K562 (cell line): ENCODE data around the gene OXLD1. TPM values are rescaled to one million over a fixed set of nuclear protein-coding genes. Genes with fewer than 3 reads are reported as not detected.

Source experiments
- CCAR2 ChIP-seq: fragments of 200-400 bp; formaldehyde crosslinking; IDR thresholded peaks from 2 replicates; pipeline ENCODE4 v1.6.1; 2017; ENCODE audit warnings: mild to moderate bottlenecking, low read depth, low read length
- ESRRA ChIP-seq: fragments of 450-650 bp; IDR thresholded peaks from 2 replicates; pipeline ENCODE4 v1.6.1; 2014; ENCODE audit warnings: low read depth, mild to moderate bottlenecking, moderate library complexity, borderline replicate concordance
- ETV6 ChIP-seq, 3 experiments: fragments of 150-350 bp in 1 of 3; sonication (generic) in 1 of 3; formaldehyde crosslinking in 1 of 3; IDR thresholded peaks; 2 replicates each; pipeline versions ENCODE4 v1.6.1 to v1.8.0; 2014 to 2022; ENCODE audit warnings: borderline replicate concordance in 2 of 3, low read depth in 2 of 3, antibody characterized with exemption in 1 of 3, low read length in 1 of 3, mild to moderate bottlenecking in 1 of 3, missing genetic modification reagents in 1 of 3
- FOXA1 ChIP-seq: fragments of 450-650 bp; IDR thresholded peaks from 2 replicates; pipeline ENCODE4 v1.6.1; 2016; ENCODE audit warnings: mild to moderate bottlenecking, borderline replicate concordance
- HDAC1 ChIP-seq, 2 experiments: fragments of 450-650 bp; IDR thresholded peaks; 2 replicates each; pipeline ENCODE4 v1.6.1; 2016 to 2017; ENCODE audit warnings: inconsistent platforms in 1 of 2, mild to moderate bottlenecking in 1 of 2, moderate library complexity in 1 of 2
- HIVEP1 ChIP-seq: fragments of 250-450 bp; sonication (Bioruptor Pico); IDR thresholded peaks from 2 replicates; pipeline ENCODE4 v1.4.0; 2020; ENCODE audit warnings: mild to moderate bottlenecking
- KAT7 ChIP-seq: sonication (generic); formaldehyde crosslinking; IDR thresholded peaks from 2 replicates; pipeline ENCODE4 v1.8.0; 2022; ENCODE audit warnings: missing genetic modification reagents, mild to moderate bottlenecking, borderline replicate concordance
- NEUROD1 ChIP-seq: fragments of 150-350 bp; IDR thresholded peaks from 2 replicates; pipeline ENCODE4 v1.6.1; 2014; ENCODE audit warnings: borderline replicate concordance, low read length, low read depth; ENCODE audit not compliant: partially characterized antibody
- PHF8 ChIP-seq: fragments of 200-600 bp; sonication (generic); IDR thresholded peaks from 2 replicates; pipeline ENCODE4 v1.6.1; 2012; ENCODE audit warnings: mixed run types, mild to moderate bottlenecking, inconsistent platforms, low read length, moderate library complexity, borderline replicate concordance
- RB1 ChIP-seq: fragments of 450-650 bp; IDR thresholded peaks from 2 replicates; pipeline ENCODE4 v1.6.1; 2017; ENCODE audit warnings: low read depth, mild to moderate bottlenecking
- RBM14 ChIP-seq: fragments of 200-400 bp; formaldehyde crosslinking; IDR thresholded peaks from 2 replicates; pipeline ENCODE4 v1.6.1; 2018; ENCODE audit warnings: low read depth, mild to moderate bottlenecking, low read length, moderate library complexity, borderline replicate concordance; ENCODE audit not compliant: insufficient read depth
- RUNX1 ChIP-seq: sonication (generic); IDR thresholded peaks from 2 replicates; pipeline ENCODE4 v1.6.1; 2016; ENCODE audit warnings: antibody characterized with exemption, low read depth
- SLC30A9 ChIP-seq: fragments of 250-450 bp; sonication (Bioruptor Pico); IDR thresholded peaks from 2 replicates; pipeline ENCODE4 v1.8.0; 2022; ENCODE audit warnings: mild to moderate bottlenecking, moderate library complexity
- ZNF324 ChIP-seq: fragments of 250-450 bp; sonication (Bioruptor Pico); IDR thresholded peaks from 2 replicates; pipeline ENCODE4 v1.4.0; 2020; ENCODE audit warnings: mild to moderate bottlenecking
- ZNF384 ChIP-seq: IDR thresholded peaks from 2 replicates; pipeline ENCODE4 v1.6.1; 2012; ENCODE audit warnings: low read depth, low read length, improper control_type of control experiment
- ZNF584 ChIP-seq: fragments of 200-800 bp; sonication (Bioruptor generic); IDR thresholded peaks from 2 replicates; pipeline ENCODE4 v1.6.1; 2016; ENCODE audit warnings: low read depth, mild to moderate bottlenecking, missing genetic modification characterization, missing compliant biosample characterization
- polyA plus RNA-seq, 8 experiments: library from polyadenylated mRNA; depleted of rRNA in 4 of 8; stranded (reverse) in 5 of 8; unstranded in 3 of 8; fragments of >200 nt; fragmentation: Nextera tagmentation in 2 of 8; fragmentation: Illumina TruSeq in 1 of 8; extraction: Ambion mirVana in 2 of 8; extraction: Trizol in 1 of 8; gene quantifications; 2 replicates each; pipeline versions ENCODE4 v1.2.1 to v1.2.3, GENCODE V29; 2011 to 2014; ENCODE audit warnings: inconsistent platforms in 1 of 8, missing spikeins in 1 of 8
- total RNA-seq, 7 experiments: library from RNA; depleted of rRNA in 6 of 7; stranded (reverse); fragments of >200 nt in 6 of 7; fragmentation: Illumina TruSeq in 2 of 7; extraction: Trizol in 2 of 7; gene quantifications; 2 replicates each; pipeline versions ENCODE4 v1.2.1 to v1.2.3, GENCODE V29; 2011 to 2021; ENCODE audit warnings: low replicate concordance in 1 of 7
- TF ChIP-seq, protein P1 (sequence below): fragments of 250-450 bp; sonication (Bioruptor Pico); IDR thresholded peaks from 2 replicates; pipeline ENCODE4 v1.4.0; 2020; ENCODE audit warnings: mild to moderate bottlenecking, moderate library complexity
- TF ChIP-seq, protein P2 (sequence below): fragments of 250-450 bp; sonication (Bioruptor Pico); IDR thresholded peaks from 2 replicates; pipeline ENCODE4 v1.5.0; 2022; ENCODE audit warnings: mild to moderate bottlenecking
- TF ChIP-seq, protein P3 (sequence below): fragments of 250-450 bp; sonication (Bioruptor Pico); IDR thresholded peaks from 2 replicates; pipeline ENCODE4 v1.4.0; 2020; ENCODE audit warnings: borderline replicate concordance
- TF ChIP-seq, protein P4 (sequence below): fragments of 450-650 bp; IDR thresholded peaks from 2 replicates; pipeline ENCODE4 v1.6.1; 2017; ENCODE audit warnings: mild to moderate bottlenecking, moderate library complexity

OXLD1 gene
- total and polyA plus RNA-seq, 9 of the 15 experiments (the other 6 are each of a cell fraction or from before 2014, with no cell fraction given): 4.4 to 115 (median 29.3) TPM

DNA sequence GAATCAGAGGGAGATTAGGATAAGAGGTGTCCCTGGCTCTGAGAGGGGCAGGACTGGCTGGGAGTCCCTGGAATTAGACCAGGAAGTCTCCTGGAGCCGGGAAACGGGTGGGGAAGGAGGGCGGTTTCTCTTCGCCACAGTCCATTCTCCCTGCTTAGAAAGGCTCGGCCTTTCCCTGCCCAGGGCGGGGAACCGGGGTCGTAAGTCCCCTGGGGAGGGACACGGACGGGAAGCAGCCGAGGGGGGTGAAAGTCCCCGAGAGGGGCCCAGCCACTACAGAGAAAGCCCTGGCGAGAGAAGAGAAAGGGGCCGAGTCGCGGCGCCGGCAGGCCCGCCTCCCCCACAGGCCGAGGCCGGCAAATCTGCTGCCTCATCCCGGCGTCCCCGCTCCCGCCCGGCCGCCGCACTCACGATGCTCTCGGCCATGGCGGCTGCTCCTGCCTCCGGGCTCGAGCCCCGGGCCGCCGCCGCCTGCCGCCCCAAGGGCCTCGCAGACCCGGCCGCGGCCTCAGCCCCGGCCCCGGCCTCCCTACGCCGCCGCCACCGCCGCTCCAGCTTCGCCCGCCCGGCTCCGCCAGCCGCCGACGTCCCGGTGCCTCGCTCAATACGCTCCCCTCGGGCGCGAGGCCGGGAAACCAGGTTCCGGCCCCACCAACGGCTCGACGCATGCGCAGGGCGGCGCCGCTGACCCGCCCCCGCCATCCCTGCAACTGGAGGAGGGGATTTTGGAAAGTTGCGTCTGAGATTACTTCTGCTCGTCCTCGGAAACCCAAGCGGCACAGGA, 29.7 kb downstream of the OXLD1 start, which contains the start of the genes NPLOC4 and TSPAN10 (continued):
- TF ChIP-seq ETV6 (IDR thresholded peaks at IDR 0.05; ENCODE audit: borderline replicate concordance in 1 of 2, low read depth in 2 of 2, low read length in 1 of 2) (no peak), ETV6 (CRISPR knock-in tag; IDR thresholded peaks at IDR 0.05; ENCODE audit: borderline replicate concordance) (no peak), CCAR2 (no peak), RB1 (peak; percentile 98), PHF8 (peak; percentile 87; the same call in 1 of the 2 replicates), ZNF324 (CRISPR knock-in tag) (no peak), SLC30A9 (CRISPR knock-in tag) (no peak), ESRRA (peak; percentile 41; the same call in 1 of the 2 replicates), NEUROD1 (peak; percentile 63), ZNF584 (CRISPR knock-in tag) (no peak), ZNF384 (no peak), KAT7 (CRISPR knock-in tag) (no peak), HIVEP1 (CRISPR knock-in tag) (peak; percentile 27; the same call in 1 of the 2 replicates), RBM14 (0 out of 2 replicates have a peak, but pooled peaks have one; percentile 13), FOXA1 (no peak), RUNX1 (no peak), HDAC1 (IDR thresholded peaks at IDR 0.05) (no peak)
- TF ChIP-seq, protein P1, sequence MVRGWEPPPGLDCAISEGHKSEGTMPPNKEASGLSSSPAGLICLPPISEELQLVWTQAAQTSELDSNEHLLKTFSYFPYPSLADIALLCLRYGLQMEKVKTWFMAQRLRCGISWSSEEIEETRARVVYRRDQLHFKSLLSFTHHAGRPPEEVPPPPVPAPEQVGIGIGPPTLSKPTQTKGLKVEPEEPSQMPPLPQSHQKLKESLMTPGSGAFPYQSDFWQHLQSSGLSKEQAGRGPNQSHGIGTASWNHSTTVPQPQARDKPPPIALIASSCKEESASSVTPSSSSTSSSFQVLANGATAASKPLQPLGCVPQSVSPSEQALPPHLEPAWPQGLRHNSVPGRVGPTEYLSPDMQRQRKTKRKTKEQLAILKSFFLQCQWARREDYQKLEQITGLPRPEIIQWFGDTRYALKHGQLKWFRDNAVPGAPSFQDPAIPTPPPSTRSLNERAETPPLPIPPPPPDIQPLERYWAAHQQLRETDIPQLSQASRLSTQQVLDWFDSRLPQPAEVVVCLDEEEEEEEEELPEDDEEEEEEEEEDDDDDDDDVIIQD (CRISPR knock-in tag): no peak
- TF ChIP-seq, protein P2, sequence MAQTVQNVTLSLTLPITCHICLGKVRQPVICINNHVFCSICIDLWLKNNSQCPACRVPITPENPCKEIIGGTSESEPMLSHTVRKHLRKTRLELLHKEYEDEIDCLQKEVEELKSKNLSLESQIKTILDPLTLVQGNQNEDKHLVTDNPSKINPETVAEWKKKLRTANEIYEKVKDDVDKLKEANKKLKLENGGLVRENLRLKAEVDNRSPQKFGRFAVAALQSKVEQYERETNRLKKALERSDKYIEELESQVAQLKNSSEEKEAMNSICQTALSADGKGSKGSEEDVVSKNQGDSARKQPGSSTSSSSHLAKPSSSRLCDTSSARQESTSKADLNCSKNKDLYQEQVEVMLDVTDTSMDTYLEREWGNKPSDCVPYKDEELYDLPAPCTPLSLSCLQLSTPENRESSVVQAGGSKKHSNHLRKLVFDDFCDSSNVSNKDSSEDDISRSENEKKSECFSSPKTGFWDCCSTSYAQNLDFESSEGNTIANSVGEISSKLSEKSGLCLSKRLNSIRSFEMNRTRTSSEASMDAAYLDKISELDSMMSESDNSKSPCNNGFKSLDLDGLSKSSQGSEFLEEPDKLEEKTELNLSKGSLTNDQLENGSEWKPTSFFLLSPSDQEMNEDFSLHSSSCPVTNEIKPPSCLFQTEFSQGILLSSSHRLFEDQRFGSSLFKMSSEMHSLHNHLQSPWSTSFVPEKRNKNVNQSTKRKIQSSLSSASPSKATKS: no peak
- TF ChIP-seq, protein P3, sequence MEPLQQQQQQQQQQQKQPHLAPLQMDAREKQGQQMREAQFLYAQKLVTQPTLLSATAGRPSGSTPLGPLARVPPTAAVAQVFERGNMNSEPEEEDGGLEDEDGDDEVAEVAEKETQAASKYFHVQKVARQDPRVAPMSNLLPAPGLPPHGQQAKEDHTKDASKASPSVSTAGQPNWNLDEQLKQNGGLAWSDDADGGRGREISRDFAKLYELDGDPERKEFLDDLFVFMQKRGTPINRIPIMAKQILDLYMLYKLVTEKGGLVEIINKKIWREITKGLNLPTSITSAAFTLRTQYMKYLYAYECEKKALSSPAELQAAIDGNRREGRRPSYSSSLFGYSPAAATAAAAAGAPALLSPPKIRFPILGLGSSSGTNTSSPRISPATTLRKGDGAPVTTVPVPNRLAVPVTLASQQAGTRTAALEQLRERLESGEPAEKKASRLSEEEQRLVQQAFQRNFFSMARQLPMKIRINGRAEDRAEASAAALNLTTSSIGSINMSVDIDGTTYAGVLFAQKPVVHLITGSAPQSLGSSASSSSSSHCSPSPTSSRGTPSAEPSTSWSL (CRISPR knock-in tag): no peak; the same call in 1 of the 2 replicates
- TF ChIP-seq, protein P4, sequence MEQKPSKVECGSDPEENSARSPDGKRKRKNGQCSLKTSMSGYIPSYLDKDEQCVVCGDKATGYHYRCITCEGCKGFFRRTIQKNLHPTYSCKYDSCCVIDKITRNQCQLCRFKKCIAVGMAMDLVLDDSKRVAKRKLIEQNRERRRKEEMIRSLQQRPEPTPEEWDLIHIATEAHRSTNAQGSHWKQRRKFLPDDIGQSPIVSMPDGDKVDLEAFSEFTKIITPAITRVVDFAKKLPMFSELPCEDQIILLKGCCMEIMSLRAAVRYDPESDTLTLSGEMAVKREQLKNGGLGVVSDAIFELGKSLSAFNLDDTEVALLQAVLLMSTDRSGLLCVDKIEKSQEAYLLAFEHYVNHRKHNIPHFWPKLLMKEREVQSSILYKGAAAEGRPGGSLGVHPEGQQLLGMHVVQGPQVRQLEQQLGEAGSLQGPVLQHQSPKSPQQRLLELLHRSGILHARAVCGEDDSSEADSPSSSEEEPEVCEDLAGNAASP: no peak
